GM23338 (cell line): Measurements from ENCODE around the gene PSMB7.

Experiments
- CREB1 ChIP-seq: fragments of 250-450 bp; sonication (Bioruptor Pico); IDR thresholded peaks from 2 replicates; pipeline ENCODE4 v1.5.0; 2020; ENCODE audit warnings: low read depth, mild to moderate bottlenecking, moderate library complexity
- EZH2 ChIP-seq: fragments of 200-600 bp; sonication (generic); IDR thresholded peaks from one replicate; pipeline ENCODE4 v1.8.0; 2017; ENCODE audit warnings: antibody characterized with exemption, mild to moderate bottlenecking, low read depth; ENCODE audit not compliant: unreplicated experiment
- EZH2phosphoT487 ChIP-seq: fragments of 200-600 bp; sonication (generic); IDR thresholded peaks from one replicate; pipeline ENCODE4 v1.8.1; 2018; ENCODE audit warnings: antibody characterized with exemption; ENCODE audit not compliant: unreplicated experiment
- JUNB ChIP-seq: IDR thresholded peaks from one replicate; pipeline ENCODE4 v1.6.1; 2016; ENCODE audit warnings: antibody characterized with exemption; ENCODE audit not compliant: unreplicated experiment
- POLR2AphosphoS5 ChIP-seq: IDR thresholded peaks from 2 replicates; pipeline ENCODE4 v1.6.1; 2016; ENCODE audit warnings: antibody characterized with exemption, low read depth
- ZNF114 ChIP-seq: fragments of 250-450 bp; sonication (Bioruptor Pico); IDR thresholded peaks from 2 replicates; pipeline ENCODE4 v1.5.0; 2020; ENCODE audit warnings: mild to moderate bottlenecking, moderate library complexity
- TF ChIP-seq, protein P1 (sequence below), 2 experiments: fragments of 200-600 bp in 1 of 2; sonication (generic) in 1 of 2; conservative IDR thresholded peaks; 2 replicates each; pipeline versions ENCODE4 v1.5.1 to v1.6.1; 2016 to 2017; ENCODE audit warnings: antibody characterized with exemption in 2 of 2, low read depth in 2 of 2, mild to moderate bottlenecking in 2 of 2, moderate library complexity in 1 of 2
- TF ChIP-seq, protein P2 (sequence below): IDR thresholded peaks from one replicate; pipeline ENCODE4 v1.6.1; 2018; ENCODE audit warnings: antibody characterized with exemption; ENCODE audit not compliant: unreplicated experiment

DNA sequence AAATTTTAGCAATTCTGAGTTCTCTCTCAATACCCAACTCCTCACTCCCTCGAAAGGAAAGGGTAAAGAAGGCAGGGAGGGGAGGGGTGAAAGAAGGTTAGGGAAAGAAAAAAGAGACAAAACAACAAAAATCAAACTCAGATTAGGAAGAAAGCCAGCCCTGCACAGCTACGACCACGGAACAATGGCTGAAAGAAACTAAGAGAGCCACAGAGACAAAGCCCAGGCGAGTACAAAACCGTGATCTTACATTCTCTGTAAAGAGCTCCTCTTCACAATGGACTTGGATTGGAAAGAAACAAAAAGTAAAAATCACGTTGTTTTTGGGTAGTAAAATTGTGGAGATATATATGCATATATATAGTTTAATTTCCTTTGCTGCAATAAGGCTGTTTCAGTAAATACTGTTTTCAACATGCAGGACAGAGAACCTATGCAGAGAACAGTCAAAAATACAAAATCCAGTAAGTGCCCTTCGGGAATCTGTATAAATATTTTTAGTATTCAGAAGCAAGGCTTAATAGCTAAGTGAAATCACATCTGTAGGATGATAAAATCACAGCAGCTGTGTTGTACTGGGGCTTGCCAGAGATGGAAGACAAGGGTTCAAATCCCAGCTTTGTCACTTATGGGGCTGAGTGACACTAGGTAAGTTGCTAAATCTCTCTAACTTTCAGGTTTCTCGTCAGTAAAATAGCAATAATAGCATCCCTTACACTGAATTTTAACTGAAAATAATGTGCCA, 16.9 kb downstream of the PSMB7 start:
- TF ChIP-seq, protein P1, sequence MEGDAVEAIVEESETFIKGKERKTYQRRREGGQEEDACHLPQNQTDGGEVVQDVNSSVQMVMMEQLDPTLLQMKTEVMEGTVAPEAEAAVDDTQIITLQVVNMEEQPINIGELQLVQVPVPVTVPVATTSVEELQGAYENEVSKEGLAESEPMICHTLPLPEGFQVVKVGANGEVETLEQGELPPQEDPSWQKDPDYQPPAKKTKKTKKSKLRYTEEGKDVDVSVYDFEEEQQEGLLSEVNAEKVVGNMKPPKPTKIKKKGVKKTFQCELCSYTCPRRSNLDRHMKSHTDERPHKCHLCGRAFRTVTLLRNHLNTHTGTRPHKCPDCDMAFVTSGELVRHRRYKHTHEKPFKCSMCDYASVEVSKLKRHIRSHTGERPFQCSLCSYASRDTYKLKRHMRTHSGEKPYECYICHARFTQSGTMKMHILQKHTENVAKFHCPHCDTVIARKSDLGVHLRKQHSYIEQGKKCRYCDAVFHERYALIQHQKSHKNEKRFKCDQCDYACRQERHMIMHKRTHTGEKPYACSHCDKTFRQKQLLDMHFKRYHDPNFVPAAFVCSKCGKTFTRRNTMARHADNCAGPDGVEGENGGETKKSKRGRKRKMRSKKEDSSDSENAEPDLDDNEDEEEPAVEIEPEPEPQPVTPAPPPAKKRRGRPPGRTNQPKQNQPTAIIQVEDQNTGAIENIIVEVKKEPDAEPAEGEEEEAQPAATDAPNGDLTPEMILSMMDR (conservative IDR thresholded peaks at IDR 0.05; ENCODE audit: low read depth in 2 of 2) = no peak
- TF ChIP-seq JUNB (no peak), CREB1 (CRISPR knock-in tag) (no peak), EZH2 (no peak), POLR2AphosphoS5 (no peak), ZNF114 (no peak), EZH2phosphoT487 (no peak)
- TF ChIP-seq, protein P2, sequence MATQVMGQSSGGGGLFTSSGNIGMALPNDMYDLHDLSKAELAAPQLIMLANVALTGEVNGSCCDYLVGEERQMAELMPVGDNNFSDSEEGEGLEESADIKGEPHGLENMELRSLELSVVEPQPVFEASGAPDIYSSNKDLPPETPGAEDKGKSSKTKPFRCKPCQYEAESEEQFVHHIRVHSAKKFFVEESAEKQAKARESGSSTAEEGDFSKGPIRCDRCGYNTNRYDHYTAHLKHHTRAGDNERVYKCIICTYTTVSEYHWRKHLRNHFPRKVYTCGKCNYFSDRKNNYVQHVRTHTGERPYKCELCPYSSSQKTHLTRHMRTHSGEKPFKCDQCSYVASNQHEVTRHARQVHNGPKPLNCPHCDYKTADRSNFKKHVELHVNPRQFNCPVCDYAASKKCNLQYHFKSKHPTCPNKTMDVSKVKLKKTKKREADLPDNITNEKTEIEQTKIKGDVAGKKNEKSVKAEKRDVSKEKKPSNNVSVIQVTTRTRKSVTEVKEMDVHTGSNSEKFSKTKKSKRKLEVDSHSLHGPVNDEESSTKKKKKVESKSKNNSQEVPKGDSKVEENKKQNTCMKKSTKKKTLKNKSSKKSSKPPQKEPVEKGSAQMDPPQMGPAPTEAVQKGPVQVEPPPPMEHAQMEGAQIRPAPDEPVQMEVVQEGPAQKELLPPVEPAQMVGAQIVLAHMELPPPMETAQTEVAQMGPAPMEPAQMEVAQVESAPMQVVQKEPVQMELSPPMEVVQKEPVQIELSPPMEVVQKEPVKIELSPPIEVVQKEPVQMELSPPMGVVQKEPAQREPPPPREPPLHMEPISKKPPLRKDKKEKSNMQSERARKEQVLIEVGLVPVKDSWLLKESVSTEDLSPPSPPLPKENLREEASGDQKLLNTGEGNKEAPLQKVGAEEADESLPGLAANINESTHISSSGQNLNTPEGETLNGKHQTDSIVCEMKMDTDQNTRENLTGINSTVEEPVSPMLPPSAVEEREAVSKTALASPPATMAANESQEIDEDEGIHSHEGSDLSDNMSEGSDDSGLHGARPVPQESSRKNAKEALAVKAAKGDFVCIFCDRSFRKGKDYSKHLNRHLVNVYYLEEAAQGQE = no peak
